Putamen (tissue), 1 donor: ENCODE results near the gene MRPL41.
"Not testable (repeated sequence)": the region's sequence is repeated elsewhere in the genome, so short reads cannot be mapped to it uniquely, and the experiment has no call there.

Experiments used
- DNase-seq: peaks from one replicate; pipeline ENCODE4 v3.0.0-alpha.2; 2016; ENCODE audit warnings: low spot score

Gene MRPL41

DNA sequence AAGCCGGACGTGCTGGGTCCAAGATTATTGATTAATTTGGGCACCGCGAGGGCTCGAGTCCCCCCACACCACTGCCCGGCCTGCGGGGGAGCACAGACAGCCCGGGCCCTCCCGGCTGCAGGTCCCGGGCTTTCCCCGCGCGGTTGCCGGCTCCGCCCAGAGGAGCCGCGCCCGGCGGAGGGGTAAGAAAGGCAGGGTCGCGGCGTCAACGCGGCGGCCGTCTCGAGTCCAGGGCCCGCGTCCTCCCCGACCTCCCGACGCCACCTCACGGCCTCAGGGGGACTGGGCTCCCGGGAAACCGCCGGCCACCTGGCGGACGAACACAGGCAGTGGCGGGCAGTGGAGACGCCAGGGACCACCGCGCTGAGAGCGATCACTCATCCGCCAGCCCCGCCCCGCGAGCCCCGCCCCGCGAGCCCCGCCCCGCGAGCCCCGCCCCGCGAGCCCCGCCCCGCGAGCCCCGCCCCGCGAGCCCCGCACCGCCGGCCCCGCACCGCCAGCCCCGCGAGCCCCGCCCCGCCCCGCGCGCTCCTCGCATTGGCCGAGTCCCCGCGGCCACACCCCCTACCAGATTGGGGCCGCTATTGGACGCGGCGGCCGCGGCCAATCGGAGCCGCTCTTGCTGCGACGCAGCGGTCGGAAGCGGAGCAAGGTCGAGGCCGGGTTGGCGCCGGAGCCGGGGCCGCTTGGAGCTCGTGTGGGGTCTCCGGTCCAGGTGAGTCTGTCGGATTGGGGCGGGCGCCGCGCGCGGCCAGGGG is at the start of gene MRPL41:
TSS of gene MRPL41 (plus strand) at position 616 of the 758 bp plus-strand sequence. CDS start 203 bp downstream, outside the sequence.
- DNase-seq, result peak; percentile 90

DNA sequence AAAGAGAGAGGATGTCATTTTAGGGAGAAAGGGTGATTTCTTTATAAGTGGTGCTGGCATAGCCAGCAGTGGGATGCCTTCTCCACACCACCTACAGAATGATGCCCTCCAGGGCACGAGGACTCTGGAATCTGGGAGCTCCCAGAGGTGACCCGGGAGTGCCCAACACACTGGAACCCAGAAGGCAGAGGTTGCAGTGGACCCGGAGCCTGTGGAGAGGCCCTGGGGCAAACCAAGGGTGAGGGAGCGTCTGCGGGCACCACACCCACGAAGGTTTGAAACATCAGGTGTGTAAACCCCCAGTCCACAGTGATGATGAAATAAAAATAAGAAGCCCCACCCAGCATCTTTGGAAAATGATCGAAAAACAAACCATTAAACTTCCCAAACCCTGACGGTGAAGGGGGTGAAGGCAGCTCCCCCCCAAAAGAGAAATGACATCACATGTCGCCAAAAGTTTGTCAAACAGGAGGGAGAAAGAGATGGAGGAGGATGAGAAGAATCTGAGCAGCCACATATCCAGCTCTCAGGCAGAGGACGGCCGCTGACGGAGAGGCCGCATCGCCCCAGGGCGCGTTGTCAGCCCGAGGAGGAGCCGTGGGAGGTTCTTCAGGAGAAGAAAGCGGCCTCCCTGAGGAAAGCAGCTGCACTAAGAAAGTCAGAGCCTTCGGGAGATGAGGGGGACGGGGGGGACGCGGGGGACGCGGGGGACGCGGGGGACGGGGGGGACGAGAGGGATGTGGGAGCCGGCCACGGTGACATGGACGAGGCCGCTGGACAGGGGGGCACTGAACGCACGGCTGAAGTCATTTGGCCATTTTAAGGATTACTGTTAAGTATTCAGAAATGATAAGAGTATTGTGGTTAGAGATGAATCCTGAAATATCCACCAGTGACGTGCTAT is 49.4 kb upstream of the MRPL41 start:
- no peak for DNase-seq

GRCh38 chr9:137504432-137504777 is 47.3 kb upstream of the MRPL41 start:
- DNase-seq, result no peak

DNA sequence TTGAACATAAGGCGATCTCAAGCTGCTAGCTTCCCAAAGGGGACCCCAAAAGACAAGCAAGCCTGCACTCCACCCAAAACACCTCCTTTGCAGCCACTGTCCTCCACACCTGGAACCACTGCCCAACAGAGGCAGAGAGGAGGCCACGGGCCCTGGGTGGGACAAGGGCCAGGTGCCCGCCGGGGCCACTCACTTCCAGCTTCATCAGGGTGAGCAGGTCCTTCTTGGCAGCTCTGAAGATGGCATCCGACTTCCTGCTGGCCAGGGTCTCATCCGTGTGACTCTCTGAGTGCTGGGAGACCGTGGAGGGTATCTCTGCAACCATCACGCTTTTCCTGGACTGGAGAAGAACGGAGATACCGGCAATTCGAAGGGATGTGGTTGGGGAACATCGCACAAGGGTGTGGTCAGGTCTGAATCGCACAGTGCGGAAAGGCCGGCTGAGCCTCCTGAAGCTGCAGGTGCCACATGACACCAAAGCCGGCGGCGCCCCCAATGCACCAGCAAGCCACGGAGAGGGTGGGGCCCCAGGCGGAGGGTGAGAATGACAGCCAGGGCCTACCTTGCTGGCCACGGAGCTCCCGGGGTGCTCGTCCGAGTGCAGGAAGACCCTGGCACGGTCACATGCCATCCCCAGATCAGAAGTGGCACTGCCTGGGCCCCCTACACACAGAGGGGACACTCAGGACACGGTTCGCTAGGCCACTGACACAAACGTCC is 46.1 kb upstream of the MRPL41 start:
- no peak for DNase-seq

- no peak for DNase-seq
Measured at GRCh38 chr9:137506274-137506673, 45.4 kb upstream of the MRPL41 start.

GRCh38 chr9:137506702-137507171 is 44.9 kb upstream of the MRPL41 start:
- no peak for DNase-seq

GRCh38 chr9:137509198-137509597 is 42.5 kb upstream of the MRPL41 start:
- DNase-seq, result no peak

- not testable (repeated sequence) for DNase-seq
Measured at GRCh38 chr9:137511126-137511525, 40.6 kb upstream of the MRPL41 start.

DNA sequence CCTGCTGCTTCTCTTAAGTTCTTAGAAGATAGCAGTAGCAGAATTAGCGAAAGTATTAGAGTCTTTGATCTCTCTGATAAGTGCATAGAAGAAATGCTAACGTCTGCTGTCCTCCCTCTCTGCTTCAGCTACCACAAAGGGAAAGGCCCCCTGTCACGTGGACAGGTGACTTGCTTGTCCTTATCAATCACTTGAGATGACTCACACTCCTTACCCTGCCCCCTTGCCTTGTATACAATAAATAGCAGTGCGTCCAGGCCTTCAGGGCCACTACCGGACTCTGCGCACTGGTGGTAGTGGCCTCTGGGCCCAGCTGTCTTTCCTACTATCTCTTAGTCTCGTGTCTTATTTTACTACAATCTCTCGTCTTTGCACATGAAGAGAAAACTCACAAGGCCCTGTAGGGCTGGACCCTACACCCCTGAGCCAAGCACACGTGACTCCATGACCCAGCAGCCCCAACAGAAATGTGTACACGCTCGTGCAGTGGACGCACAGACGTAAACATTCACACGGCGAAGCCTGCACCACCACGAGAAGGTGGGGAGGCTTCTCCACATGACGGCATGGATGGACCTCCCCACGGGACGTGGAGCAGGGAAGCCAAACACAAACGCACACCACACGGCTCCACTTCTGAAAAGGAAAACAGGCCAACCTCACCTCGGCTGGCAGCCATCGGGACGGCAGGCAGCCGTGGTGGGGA is 39.8 kb upstream of the MRPL41 start:
- no peak for DNase-seq

- not testable (repeated sequence) for DNase-seq
Measured at GRCh38 chr9:137513136-137513535, 38.5 kb upstream of the MRPL41 start.

DNA sequence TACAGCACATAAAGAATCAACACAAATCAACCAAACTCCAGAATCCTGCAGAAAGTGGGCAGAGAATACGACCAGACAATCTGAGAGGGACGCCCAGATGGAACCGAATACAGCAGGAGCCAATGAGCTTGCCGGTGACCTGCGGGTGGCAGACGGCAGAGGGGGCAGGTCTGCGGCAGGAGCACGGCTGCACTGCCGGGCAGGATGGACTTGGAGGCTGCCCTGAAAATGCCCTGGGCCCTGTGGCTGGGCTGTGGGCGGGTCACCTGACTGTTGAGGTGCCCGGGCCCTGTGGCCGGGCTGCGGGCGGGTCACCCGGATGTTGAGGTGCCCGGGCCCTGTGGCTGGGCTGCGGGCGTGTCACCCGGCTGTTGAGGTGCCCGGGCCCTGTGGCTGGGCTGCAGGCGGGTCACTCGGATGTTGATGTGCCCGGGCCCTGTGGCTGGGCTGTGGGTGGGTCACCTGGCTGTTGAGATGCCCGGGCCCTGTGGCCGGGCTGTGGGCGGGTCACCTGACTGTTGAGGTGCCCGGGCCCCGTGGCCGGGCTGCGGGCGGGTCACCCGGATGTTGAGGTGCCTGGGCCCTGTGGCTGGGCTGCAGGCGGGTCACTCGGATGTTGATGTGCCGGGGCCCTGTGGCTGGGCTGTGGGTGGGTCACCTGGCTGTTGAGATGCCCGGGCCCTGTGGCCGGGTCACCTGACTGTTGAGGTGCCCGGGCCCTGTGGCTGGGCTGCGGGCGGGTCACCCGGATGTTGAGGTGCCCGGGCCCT is 37.7 kb upstream of the MRPL41 start:
- DNase-seq, result not testable (repeated sequence)

DNA sequence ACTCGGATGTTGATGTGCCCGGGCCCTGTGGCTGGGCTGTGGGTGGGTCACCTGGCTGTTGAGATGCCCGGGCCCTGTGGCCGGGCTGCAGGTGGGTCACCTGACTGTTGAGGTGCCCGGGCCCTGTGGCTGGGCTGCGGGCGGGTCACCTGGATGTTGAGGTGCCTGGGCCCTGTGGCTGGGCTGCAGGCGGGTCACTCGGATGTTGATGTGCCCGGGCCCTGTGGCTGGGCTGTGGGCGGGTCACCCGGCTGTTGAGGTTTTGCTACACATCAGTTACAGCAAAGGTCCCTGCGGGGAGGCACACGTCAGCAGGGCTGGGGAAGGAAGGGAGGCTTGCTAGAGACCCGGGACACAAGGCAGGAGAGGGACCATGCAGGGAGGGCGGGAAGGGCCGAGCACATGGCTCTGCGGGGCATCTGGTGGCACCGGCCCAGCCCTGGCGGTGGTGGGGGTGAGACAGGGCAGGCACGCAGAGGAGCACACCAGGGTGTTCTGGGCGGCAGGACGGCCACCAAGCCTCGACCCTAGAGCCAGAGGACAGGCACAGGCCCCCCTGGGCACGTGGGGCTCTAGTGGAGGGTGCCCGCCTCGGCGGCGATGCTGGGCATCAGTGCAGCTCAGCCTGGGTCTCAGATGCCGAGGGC is 36.9 kb upstream of the MRPL41 start:
- DNase-seq, result no peak

GRCh38 chr9:137515338-137515724 is 36.3 kb upstream of the MRPL41 start:
- no peak for DNase-seq

DNA sequence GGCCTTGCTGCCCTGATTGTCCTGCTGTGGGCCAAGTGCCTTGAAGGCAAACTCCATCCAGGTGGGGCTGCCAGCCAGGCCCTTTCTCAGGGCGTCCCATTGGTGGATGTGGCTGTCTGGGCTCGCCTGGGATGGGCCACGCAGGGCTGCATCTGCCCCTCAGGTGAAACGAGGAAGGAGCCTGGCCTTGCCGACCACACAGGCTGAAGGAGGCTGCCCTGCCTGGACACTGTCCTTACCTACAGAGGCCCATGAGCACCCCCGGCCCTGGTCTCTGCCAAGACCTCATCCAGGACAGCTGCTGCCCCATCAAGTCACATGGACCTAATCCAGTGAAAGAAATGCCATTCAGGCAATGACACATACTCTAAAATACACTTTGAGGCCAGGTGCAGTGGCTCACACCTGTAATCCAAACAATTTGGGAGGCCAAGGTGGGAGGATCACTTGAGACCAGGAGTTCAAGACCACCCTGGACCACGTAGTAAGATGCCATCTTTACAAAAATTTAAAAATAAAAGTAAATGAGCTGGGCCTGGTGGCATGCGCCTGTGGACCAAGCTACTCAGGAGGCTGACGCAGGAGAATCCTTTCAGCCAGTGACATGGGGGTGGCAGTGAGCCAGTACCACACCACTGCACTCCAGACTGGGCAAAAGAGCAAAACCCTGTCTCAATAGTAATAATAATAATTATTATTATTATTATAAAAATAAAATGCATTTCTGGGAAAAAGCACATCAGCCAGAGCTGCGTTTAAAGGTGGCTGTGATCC is 35.3 kb upstream of the MRPL41 start:
- no peak for DNase-seq

DNA sequence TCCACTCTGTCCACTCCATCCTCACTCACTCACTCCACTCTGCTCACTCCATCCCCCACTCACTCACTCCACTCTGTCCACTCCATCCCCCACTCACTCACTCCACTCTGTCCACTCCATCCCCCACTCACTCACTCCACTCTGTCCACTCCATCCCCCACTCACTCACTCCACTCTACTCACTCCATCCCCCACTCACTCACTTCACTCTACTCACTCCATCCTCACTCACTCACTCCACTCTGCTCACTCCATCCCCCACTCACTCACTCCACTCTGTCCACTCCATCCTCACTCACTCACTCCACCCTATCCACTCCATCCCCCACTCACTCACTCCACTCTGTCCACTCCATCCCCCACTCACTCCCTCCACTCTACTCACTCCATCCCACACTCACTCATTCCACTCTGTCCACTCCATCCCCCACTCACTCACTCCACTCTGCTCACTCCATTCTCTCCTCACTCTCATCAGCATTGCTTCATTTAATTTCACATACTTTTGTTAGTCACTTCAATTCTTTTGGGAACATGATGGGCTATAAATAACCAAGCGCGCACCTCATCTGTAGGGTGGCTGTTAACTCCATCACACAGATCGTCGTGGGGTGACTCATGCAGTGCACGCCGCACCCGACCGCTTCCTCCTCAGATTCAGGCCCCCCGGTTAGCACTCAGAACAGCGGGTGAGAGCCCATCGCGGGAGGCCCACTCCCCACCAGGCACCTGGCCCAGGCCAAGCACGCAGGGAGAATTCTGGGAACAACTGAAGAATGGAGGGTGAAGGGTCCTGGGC is 32.8 kb upstream of the MRPL41 start:
- peak; percentile 66 for DNase-seq

- no peak for DNase-seq
Measured at GRCh38 chr9:137519553-137519952, 32.1 kb upstream of the MRPL41 start.

GRCh38 chr9:137520614-137521404 is 30.9 kb upstream of the MRPL41 start:
- no peak for DNase-seq

- DNase-seq, result no peak
Measured at GRCh38 chr9:137521405-137521985, 30.2 kb upstream of the MRPL41 start.
